Endodermal cell (in vitro differentiated cells): Measurements from ENCODE around the gene KIF6. TPM values are rescaled to one million over a fixed set of nuclear protein-coding genes. Genes with fewer than 3 reads are reported as not detected.

Source experiments
- DNase-seq: peaks from one replicate; pipeline ENCODE4 v3.0.0-alpha.2; 2017
- H3K27ac ChIP-seq: 2 replicates; pipeline ENCODE4 v1.5.1; 2013; ENCODE audit warnings: mild to moderate bottlenecking, low read depth, low read length, moderate library complexity
- H3K27me3 ChIP-seq: 2 replicates; pipeline ENCODE4 v1.6.1; 2013; ENCODE audit warnings: mild to moderate bottlenecking, low read length, moderate library complexity; ENCODE audit not compliant: insufficient read depth, control insufficient read depth, poor library complexity, severe bottlenecking
- H3K36me3 ChIP-seq: 2 replicates; pipeline ENCODE4 v1.7.0; 2013; ENCODE audit warnings: mild to moderate bottlenecking, low read length, moderate library complexity; ENCODE audit not compliant: control insufficient read depth, insufficient read depth
- H3K4me1 ChIP-seq: one replicate; pipeline ENCODE4 v1.7.0; 2013; ENCODE audit warnings: low read length; ENCODE audit not compliant: control insufficient read depth, insufficient read depth
- H3K4me3 ChIP-seq: 2 replicates; pipeline ENCODE4 v1.5.1; 2013; ENCODE audit warnings: mild to moderate bottlenecking, low read length, moderate library complexity
- H3K9ac ChIP-seq: 2 replicates; pipeline ENCODE4 v1.6.1; 2013; ENCODE audit warnings: mild to moderate bottlenecking, low read length, moderate library complexity; ENCODE audit not compliant: poor library complexity, severe bottlenecking; ENCODE audit errors: extremely low read depth
- H3K9me3 ChIP-seq: 2 replicates; pipeline ENCODE4 v1.6.1; 2013; ENCODE audit warnings: mild to moderate bottlenecking, low read length, moderate library complexity; ENCODE audit not compliant: control insufficient read depth
- H3K27ac Mint-ChIP-seq: 2 replicates; pipeline ENCODE4 v1.8.0; 2020; ENCODE audit warnings: mixed read lengths
- H3K27me3 Mint-ChIP-seq: 2 replicates; pipeline ENCODE4 v1.8.0; 2021; ENCODE audit warnings: mild to moderate bottlenecking, mixed read lengths; ENCODE audit not compliant: insufficient read depth
- H3K36me3 Mint-ChIP-seq: 2 replicates; pipeline ENCODE4 v1.8.0; 2020; ENCODE audit warnings: low read depth, mixed read lengths
- H3K4me1 Mint-ChIP-seq: 2 replicates; pipeline ENCODE4 v1.8.0; 2020; ENCODE audit warnings: mixed read lengths
- H3K4me3 Mint-ChIP-seq: 2 replicates; pipeline ENCODE4 v1.8.0; 2020; ENCODE audit warnings: mild to moderate bottlenecking, moderate library complexity, mixed read lengths
- H3K9me3 Mint-ChIP-seq: 2 replicates; pipeline ENCODE4 v1.8.0; 2020; ENCODE audit warnings: mild to moderate bottlenecking, mixed read lengths
- CTCF ChIP-seq: fragments of 200-600 bp; sonication (generic); conservative IDR thresholded peaks from 2 replicates; pipeline ENCODE4 v1.5.0; 2021; ENCODE audit warnings: antibody characterized with exemption, mild to moderate bottlenecking
- WGBS, 2 experiments: methylation state at CpG; one replicate each; pipeline versions ENCODE4 v1.1.5 to v1.1.7; 2013; ENCODE audit warnings: missing lambda C conversion rate in 2 of 2, mixed read lengths in 1 of 2; ENCODE audit not compliant: insufficient coverage in 1 of 2, insufficient read length in 1 of 2; 5-methylcytosine and 5-hydroxymethylcytosine counted together
- total RNA-seq, 2 donors: library from RNA; stranded (reverse); fragmentation: NEBNext Ultra II Directional in 1 of 2; extraction: Animal tissue kit (Norgen Biotek cat#: 25700) in 1 of 2; gene quantifications; 2 replicates in 1 of 2; 3 replicates in 1 of 2; pipeline ENCODE4 v1.2.1, GENCODE V29; 2021

The KIF6 gene
- total RNA-seq, 2 donors from 2014 or later, result 0.62 to 1.1 TPM

DNA sequence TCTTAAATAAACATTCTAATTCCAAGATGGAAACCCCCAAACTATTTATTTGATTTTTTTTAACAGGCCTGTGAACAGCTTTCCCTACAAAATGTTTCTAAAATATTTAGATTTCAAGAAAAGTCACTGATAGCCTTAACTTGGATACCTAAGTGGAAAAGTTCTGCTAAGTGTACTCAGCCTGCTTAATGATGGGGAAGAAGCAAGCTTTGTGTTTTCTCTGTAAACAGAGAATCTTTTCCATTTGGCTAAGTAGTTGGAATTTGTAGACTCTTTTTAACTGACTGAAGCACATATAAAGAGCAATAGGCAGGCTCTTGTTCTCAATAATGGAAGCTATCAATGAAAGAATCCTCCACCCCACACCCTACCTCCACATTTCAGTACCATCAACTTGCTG lies 108.2 kb downstream of the KIF6 start:
- Histone ChIP-seq H3K4me1 (no peaks in the 10 kb centered on the region), H3K9ac (no peak overlapping the region), H3K9me3 (no peaks in the 10 kb centered on the region), H3K4me3 (no peak overlapping the region), H3K36me3 (no peaks in the 10 kb centered on the region), H3K27me3 (no peaks in the 10 kb centered on the region), H3K27ac (no peak overlapping the region)
- no peak for TF ChIP-seq CTCF
- no peaks in the 10 kb centered on the region for H3K9me3 Mint-ChIP-seq
- no peaks in the 10 kb centered on the region for H3K36me3 Mint-ChIP-seq
- no peak overlapping the region for H3K4me3 Mint-ChIP-seq
- H3K27me3 Mint-ChIP-seq, result no peaks in the 10 kb centered on the region
- no peak overlapping the region for H3K27ac Mint-ChIP-seq
- no peak for DNase-seq
- no peaks in the 10 kb centered on the region for H3K4me1 Mint-ChIP-seq

GRCh38 chr6:39615622-39616021 lies 109.6 kb downstream of the KIF6 start:
- Histone ChIP-seq H3K9ac (no peak overlapping the region), H3K4me3 (no peak overlapping the region), H3K27ac (no peak overlapping the region), H3K9me3 (no peaks in the 10 kb centered on the region), H3K4me1 (no peaks in the 10 kb centered on the region), H3K27me3 (no peaks in the 10 kb centered on the region), H3K36me3 (no peaks in the 10 kb centered on the region)
- no peak for TF ChIP-seq CTCF
- no peaks in the 10 kb centered on the region for H3K27me3 Mint-ChIP-seq
- H3K4me1 Mint-ChIP-seq, result no peaks in the 10 kb centered on the region
- WGBS, 2 experiments, result 80% methylated on average over 1 of the region's 1 CpG; no CpG with 5 or more reads in 1 of the 2 experiments
- H3K36me3 Mint-ChIP-seq, result no peaks in the 10 kb centered on the region
- H3K4me3 Mint-ChIP-seq, result no peak overlapping the region
- H3K9me3 Mint-ChIP-seq, result no peaks in the 10 kb centered on the region
- no peak for DNase-seq
- H3K27ac Mint-ChIP-seq, result no peak overlapping the region

DNA sequence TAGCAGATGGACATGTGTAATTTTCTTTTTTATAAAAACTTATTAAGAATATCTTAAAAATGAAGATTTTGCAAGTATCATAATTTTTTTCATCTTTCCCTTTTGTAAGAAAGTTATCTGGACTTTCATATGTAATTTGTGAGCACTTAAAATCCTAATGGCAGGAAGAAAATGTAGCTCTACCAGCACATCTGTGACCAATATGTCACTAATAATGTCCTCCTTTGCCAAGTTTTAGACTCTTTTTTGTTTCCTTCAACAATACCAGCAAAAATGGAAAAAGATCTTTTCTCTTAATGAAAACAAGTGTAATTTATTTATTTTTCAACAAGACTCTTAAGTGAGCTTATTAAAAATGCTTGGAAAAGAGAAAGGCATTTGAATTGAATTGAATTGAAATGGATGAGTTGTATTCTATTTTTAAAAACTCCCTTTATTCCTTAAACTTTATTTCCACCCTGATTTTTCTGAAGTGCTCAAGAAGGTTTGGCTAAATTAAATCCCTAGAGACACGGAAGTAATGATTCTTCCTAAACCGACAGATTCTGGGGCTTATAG lies 110.7 kb downstream of the KIF6 start:
- Mint-ChIP-seq H3K4me1 (no peaks in the 10 kb centered on the region), H3K27ac (no peak overlapping the region), H3K4me3 (no peak overlapping the region), H3K27me3 (no peaks in the 10 kb centered on the region), H3K36me3 (no peaks in the 10 kb centered on the region), H3K9me3 (no peaks in the 10 kb centered on the region)
- no peak for DNase-seq
- no peak overlapping the region for H3K27ac ChIP-seq
- TF ChIP-seq CTCF, result no peak
- WGBS, 2 experiments, result 94 to 100% methylated on average over 1 to 2 of the region's 2 CpGs
- H3K9me3 ChIP-seq, result no peaks in the 10 kb centered on the region
- no peaks in the 10 kb centered on the region for H3K36me3 ChIP-seq
- H3K4me3 ChIP-seq, result no peak overlapping the region
- no peak overlapping the region for H3K9ac ChIP-seq
- H3K4me1 ChIP-seq, result no peaks in the 10 kb centered on the region
- no peaks in the 10 kb centered on the region for H3K27me3 ChIP-seq
